GM03348 (cell line): ENCODE data around the gene MPP1.

Experiments
- DNase-seq: peaks from one replicate; pipeline ENCODE4 v3.0.0; 2012; ENCODE audit warnings: low spot score

The MPP1 gene

GRCh38 chrX:154812341-154813101 is 7.2 kb upstream of the MPP1 start:
- no peak for DNase-seq

GRCh38 chrX:154809939-154810665 is 4.8 kb upstream of the MPP1 start:
- no peak for DNase-seq

- no peak for DNase-seq
Measured at GRCh38 chrX:154806837-154807501, 1.7 kb upstream of the MPP1 start.

GRCh38 chrX:154805696-154806091 is 409 bp upstream of the MPP1 start:
- DNase-seq = peak; percentile 22

- DNase-seq = no peak
Measured at GRCh38 chrX:154804261-154804956, 876 bp downstream of the MPP1 start.

GRCh38 chrX:154802947-154803346 is 2.3 kb downstream of the MPP1 start:
- DNase-seq = no peak

- DNase-seq = no peak
Measured at GRCh38 chrX:154800478-154801210, 4.6 kb downstream of the MPP1 start.

GRCh38 chrX:154799556-154800348 is 5.5 kb downstream of the MPP1 start:
- no peak for DNase-seq

- DNase-seq = no peak
Measured at GRCh38 chrX:154797006-154797405, 8.3 kb downstream of the MPP1 start.

GRCh38 chrX:154795016-154795415 is 10.3 kb downstream of the MPP1 start:
- no peak for DNase-seq

GRCh38 chrX:154793084-154793795 is 12.0 kb downstream of the MPP1 start:
- no peak for DNase-seq

GRCh38 chrX:154791939-154792338 is 13.3 kb downstream of the MPP1 start:
- no peak for DNase-seq

- DNase-seq = no peak
Measured at GRCh38 chrX:154791467-154791866, 13.8 kb downstream of the MPP1 start.

- DNase-seq = no peak
Measured at GRCh38 chrX:154785716-154786115, 19.6 kb downstream of the MPP1 start.

- no peak for DNase-seq
Measured at GRCh38 chrX:154784149-154784995, 20.9 kb downstream of the MPP1 start.

GRCh38 chrX:154780968-154781367 is 24.3 kb downstream of the MPP1 start:
- no peak for DNase-seq

- peak; percentile 52 for DNase-seq
Measured at GRCh38 chrX:154779261-154779660, 26.0 kb downstream of the MPP1 start.

GRCh38 chrX:154776753-154777152 is 28.5 kb downstream of the MPP1 start:
- no peak for DNase-seq
